ENCODE results near the gene GLS.
"Not testable (repeated sequence)": the region's sequence is repeated elsewhere in the genome, so short reads cannot be mapped to it uniquely, and the experiment has no call there.

Gene GLS

GRCh38 chr2:190856985-190857384 is 23.6 kb upstream of the GLS start:
- DNase-seq = no peak

GRCh38 chr2:190858817-190859216 is 21.8 kb upstream of the GLS start:
- peak; percentile 94 for DNase-seq

- peak; percentile 85 for DNase-seq
Observed at GRCh38 chr2:190859347-190860297, 21.0 kb upstream of the GLS start.

GRCh38 chr2:190860985-190861680 is 19.5 kb upstream of the GLS start:
- peak; percentile 83 for DNase-seq

GRCh38 chr2:190862128-190862527 is 18.5 kb upstream of the GLS start:
- DNase-seq = not testable (repeated sequence)

GRCh38 chr2:190862571-190862991 is 18.0 kb upstream of the GLS start:
- peak; percentile 72 for DNase-seq

GRCh38 chr2:190863946-190864345 is 16.7 kb upstream of the GLS start:
- peak; percentile 36 for DNase-seq

- peak; percentile 85 for DNase-seq
Observed at GRCh38 chr2:190864375-190864774, 16.2 kb upstream of the GLS start.

- peak; percentile 81 for DNase-seq
Observed at GRCh38 chr2:190867212-190867611, 13.4 kb upstream of the GLS start.

- no peak for DNase-seq
Observed at GRCh38 chr2:190867832-190868231, 12.8 kb upstream of the GLS start.

- DNase-seq = no peak
Observed at GRCh38 chr2:190869721-190870120, 10.9 kb upstream of the GLS start.

- DNase-seq = not testable (repeated sequence)
Observed at GRCh38 chr2:190873451-190873850, 7.2 kb upstream of the GLS start.

- DNase-seq = no peak
Observed at GRCh38 chr2:190875891-190876290, 4.7 kb upstream of the GLS start.

- no peak for DNase-seq
Observed at GRCh38 chr2:190876631-190877030, 4.0 kb upstream of the GLS start.

GRCh38 chr2:190877436-190877835 is 3.2 kb upstream of the GLS start:
- no peak for DNase-seq

GRCh38 chr2:190879474-190880377 is 895 bp upstream of the GLS start:
- peak; percentile 46 for DNase-seq

GRCh38 chr2:190881084-190881597 is 520 bp downstream of the GLS start:
- DNase-seq = no peak

GRCh38 chr2:190881598-190882410 is 1.2 kb downstream of the GLS start:
- DNase-seq = peak; percentile 66

- no peak for DNase-seq
Observed at GRCh38 chr2:190882411-190882766, 1.8 kb downstream of the GLS start.

GRCh38 chr2:190882856-190883582 is 2.4 kb downstream of the GLS start:
- no peak for DNase-seq

GRCh38 chr2:190885844-190886243 is 5.2 kb downstream of the GLS start:
- DNase-seq = not testable (repeated sequence)
